Measurements from ENCODE around the gene FITM1.

- no peak for TF ChIP-seq CTCF (IDR thresholded peaks at IDR 0.05)
- TF ChIP-seq POLR2AphosphoS5 (IDR thresholded peaks at IDR 0.05; ENCODE audit: low read depth, low read length) = no peak
Observed at GRCh38 chr14:24092505-24093206, 37.8 kb upstream of the FITM1 start.

Data from Panc1 (cell line).